ENCODE measurements around the gene STXBP5L.

Gene STXBP5L

DNA sequence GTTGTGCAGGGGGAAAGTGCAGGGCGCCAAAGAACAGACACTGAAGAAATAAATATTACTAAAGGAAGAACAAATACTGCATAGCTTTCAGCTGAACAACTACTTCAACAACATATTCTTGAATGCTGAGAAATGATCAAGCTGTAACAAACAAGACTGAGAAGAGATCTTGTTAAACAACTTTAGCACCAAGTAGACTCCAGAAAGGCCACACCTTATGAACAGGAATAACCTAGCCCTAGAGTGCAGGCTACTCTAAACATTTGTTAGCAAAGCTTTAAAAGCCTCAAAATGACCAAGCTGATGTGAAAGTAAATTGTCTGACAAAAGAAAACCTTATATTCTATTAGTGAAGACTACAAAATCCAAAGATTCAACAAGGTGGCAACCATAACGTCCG, 554.6 kb downstream of the STXBP5L start:
- H3K27me3 ChIP-seq (replicated peaks; ENCODE audit: control insufficient read depth, insufficient read depth, low read length): no peaks in the 10 kb centered on the region
- TF ChIP-seq CTCF (IDR thresholded peaks at IDR 0.05; ENCODE audit: insufficient read depth, low read length, poor library complexity, severe bottlenecking): no peak
- no peak for DNase-seq (ENCODE audit: extremely low read depth, insufficient read length)
- no peak overlapping the region for H3K4me3 ChIP-seq (replicated peaks; ENCODE audit: low read depth, low read length)
- peaks cover 9% of the 10 kb centered on the region for H3K36me3 ChIP-seq (ENCODE audit: control insufficient read depth, insufficient read depth, low read length)

DNA sequence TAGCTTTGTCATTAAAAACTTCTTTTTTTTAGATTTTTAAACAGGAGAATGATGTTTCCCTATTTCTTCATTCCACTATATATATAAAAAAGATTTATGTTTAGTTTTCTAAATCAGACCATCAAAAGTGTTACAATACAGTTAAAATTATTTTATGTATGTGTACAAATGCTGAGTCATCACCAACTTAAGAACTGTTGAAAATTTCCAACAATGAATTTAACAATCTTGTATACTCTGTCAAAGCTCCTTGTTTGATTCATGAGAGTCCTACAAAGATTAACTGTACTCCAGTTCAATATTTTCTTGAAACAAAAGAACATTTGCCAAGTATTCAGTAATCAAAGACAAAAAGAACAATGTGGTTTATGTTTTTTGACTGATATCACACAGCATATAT, 555.7 kb downstream of the STXBP5L start:
- no peak for TF ChIP-seq CTCF (IDR thresholded peaks at IDR 0.05; ENCODE audit: insufficient read depth, low read length, poor library complexity, severe bottlenecking)
- Histone ChIP-seq H3K27me3 (replicated peaks; ENCODE audit: control insufficient read depth, insufficient read depth, low read length) (no peaks in the 10 kb centered on the region), H3K4me3 (replicated peaks; ENCODE audit: low read depth, low read length) (no peak overlapping the region), H3K36me3 (ENCODE audit: control insufficient read depth, insufficient read depth, low read length) (peaks cover 7% of the 10 kb centered on the region)
- DNase-seq (ENCODE audit: extremely low read depth, insufficient read length): no peak

GRCh38 chr3:121467085-121467484, 559.1 kb downstream of the STXBP5L start:
- Histone ChIP-seq H3K27me3 (replicated peaks; ENCODE audit: control insufficient read depth, insufficient read depth, low read length) (no peaks in the 10 kb centered on the region), H3K36me3 (ENCODE audit: control insufficient read depth, insufficient read depth, low read length) (peaks cover 6% of the 10 kb centered on the region), H3K4me3 (replicated peaks; ENCODE audit: low read depth, low read length) (no peak overlapping the region)
- no peak for DNase-seq (ENCODE audit: extremely low read depth, insufficient read length)
- no peak for TF ChIP-seq CTCF (IDR thresholded peaks at IDR 0.05; ENCODE audit: insufficient read depth, low read length, poor library complexity, severe bottlenecking)

DNA sequence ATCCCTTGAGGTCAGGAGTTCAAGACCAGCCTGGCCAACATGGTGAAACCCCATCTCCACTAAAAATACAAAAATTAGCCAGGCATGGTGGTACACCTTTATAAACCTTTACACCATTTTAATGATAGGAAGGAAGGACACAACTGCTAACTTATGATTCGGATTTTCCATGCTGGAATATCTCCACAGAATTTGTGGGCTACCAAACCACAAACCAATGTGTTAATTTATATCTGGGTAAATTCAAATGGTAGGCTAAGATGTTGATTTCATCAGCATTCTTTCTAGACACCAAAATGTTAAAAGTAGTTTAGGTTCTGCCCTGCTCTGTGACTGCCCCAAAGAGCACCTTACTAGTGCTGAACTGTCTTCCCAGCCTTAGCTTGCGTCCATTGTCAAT, 565.0 kb downstream of the STXBP5L start:
- H3K27me3 ChIP-seq (replicated peaks; ENCODE audit: control insufficient read depth, insufficient read depth, low read length): no peaks in the 10 kb centered on the region
- no peak for TF ChIP-seq CTCF (IDR thresholded peaks at IDR 0.05; ENCODE audit: insufficient read depth, low read length, poor library complexity, severe bottlenecking)
- no peak overlapping the region for H3K4me3 ChIP-seq (replicated peaks; ENCODE audit: low read depth, low read length)
- no peak for DNase-seq (ENCODE audit: extremely low read depth, insufficient read length)
- H3K36me3 ChIP-seq (ENCODE audit: control insufficient read depth, insufficient read depth, low read length): peaks cover 6% of the 10 kb centered on the region

Measured in GM06990 (cell line).